NCI-H2107 (cell line): ENCODE results near the gene PTOV1.

Experiments
- DNase-seq: peaks from one replicate; lab custom pipeline; 2025; lab: John Stamatoyannopoulos, UW

The PTOV1 gene

DNA sequence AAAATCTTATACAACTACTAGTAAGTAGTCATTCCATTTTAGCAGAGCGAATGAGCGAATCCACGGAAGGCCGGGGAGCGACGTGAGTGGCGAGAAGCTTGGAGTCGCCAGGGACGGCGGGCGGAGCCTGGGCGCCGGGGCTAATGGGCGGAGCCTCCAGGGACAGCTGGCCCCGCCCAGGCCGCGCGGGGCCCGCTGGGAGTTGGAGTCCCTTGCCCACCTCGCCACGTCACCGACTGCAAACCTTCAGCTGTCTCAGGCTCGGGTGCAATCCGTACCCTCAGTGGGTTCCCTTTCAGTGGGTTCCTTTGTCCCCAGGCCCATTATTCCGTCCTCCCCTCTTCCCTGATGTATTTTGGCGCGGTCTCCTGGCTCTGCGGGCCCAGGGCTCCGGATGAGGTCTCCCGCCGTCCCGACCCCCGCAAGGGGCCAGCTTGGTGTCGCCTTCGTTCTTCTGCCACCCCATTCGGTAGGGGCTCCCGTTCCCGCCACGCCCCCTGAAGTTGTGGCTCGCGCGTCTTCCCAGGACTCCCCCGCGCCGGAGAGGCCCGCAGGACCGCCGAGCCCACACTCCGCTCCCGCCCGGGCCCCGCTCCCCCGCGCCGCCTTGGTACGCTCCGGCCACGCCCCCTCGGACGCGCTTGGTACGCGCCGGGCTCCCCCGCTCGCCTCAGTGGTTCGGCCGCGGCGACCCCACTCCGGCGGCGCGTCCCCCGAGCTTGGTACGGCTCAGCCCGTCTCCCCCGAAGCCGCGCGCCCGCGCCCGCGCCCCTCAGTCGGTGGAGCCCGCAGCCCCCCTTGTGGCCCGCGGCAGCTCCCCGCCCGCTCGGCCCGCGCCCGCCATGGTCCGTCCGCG is at the start of gene PTOV1:
TSS of gene PTOV1 (plus strand) at position 673 of the 856 bp plus-strand sequence.
- peak; percentile 73 for DNase-seq

DNA sequence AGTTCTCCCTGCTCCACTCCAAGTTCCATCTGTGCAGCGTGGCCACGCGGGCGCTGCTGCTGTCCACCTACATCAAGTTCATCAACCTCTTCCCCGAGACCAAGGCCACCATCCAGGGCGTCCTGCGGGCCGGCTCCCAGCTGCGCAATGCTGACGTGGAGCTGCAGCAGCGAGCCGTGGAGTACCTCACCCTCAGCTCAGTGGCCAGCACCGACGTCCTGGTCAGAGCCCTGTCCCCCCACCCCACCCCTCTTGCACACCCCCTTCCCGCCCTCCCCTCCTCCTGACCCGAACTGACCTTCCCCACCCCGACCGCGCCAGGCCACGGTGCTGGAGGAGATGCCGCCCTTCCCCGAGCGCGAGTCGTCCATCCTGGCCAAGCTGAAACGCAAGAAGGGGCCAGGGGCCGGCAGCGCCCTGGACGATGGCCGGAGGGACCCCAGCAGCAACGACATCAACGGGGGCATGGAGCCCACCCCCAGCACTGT is 49.5 kb upstream of the PTOV1 start:
- DNase-seq: no peak

DNA sequence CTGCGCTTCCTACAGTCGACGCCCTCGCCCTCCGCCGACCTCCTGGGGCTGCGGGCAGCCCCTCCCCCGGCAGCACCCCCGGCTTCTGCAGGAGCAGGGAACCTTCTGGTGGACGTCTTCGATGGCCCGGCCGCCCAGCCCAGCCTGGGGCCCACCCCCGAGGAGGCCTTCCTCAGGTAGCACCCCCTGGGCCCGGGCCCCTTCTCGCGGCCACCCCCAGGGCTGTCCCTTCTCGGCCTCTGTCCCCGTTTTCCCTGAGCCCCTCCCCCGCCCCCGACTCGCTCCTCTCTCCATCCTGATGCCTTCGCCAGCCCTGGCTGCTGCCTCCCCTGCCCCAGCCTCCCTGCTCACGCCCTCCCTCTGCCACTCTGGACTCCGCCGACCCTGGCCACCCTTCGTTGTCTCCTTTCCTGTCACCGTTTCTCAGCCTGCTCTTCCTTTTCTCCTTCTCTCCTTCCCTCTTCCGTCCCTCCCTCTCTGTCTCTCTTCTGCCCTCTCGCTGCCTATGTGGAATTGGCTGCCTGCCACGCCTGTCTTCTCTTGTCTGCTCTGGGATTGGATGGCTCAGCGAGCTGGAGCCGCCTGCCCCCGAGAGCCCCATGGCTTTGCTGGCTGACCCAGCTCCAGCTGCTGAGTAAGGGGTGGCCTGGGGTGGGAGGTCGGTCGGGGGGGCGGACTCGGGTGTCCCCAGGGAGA is 48.8 kb upstream of the PTOV1 start:
- DNase-seq: peak; percentile 46

DNA sequence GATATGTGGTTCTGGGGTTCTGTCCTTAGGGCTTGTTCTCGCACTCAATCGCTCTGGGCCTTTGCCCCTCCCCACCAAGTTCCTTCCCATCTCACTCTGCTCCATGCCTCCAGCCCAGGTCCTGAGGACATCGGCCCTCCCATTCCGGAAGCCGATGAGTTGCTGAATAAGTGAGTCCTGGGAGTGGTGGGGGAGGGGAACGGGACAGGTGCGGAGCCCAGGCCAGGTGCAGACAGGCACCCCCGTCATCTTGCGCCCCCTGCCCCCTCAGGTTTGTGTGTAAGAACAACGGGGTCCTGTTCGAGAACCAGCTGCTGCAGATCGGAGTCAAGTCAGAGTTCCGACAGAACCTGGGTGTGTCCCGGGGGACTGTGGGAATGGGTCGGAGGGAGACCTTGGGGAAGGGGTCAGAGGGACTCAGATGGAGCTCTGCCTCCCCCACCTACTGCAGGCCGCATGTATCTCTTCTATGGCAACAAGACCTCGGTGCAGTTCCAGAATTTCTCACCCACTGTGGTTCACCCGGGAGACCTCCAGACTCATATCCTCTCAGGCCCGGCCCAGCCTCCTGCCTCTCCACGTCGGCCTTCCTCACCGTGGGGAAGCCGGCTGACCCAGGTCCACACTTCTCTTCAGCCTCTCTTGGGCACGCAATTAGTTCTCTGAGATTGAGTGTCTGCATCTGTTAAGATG is 48.0 kb upstream of the PTOV1 start:
- DNase-seq: no peak

DNA sequence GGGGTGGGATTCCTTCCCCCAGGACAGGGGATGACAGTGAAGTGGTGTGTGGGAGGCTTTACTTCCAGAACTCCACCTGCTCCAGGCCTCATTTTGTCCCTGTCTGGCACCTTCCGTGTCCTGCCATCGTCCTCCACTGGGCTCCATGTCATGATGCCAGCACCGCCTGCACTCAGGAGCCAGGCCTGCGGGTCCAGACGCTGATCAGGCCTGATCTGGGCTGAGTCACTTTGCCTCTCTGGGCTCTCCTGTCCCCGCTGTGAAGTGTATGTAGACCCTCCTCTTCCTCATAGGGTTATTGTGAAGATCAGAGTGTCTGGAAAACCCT is 47.5 kb upstream of the PTOV1 start:
- DNase-seq: no peak

DNA sequence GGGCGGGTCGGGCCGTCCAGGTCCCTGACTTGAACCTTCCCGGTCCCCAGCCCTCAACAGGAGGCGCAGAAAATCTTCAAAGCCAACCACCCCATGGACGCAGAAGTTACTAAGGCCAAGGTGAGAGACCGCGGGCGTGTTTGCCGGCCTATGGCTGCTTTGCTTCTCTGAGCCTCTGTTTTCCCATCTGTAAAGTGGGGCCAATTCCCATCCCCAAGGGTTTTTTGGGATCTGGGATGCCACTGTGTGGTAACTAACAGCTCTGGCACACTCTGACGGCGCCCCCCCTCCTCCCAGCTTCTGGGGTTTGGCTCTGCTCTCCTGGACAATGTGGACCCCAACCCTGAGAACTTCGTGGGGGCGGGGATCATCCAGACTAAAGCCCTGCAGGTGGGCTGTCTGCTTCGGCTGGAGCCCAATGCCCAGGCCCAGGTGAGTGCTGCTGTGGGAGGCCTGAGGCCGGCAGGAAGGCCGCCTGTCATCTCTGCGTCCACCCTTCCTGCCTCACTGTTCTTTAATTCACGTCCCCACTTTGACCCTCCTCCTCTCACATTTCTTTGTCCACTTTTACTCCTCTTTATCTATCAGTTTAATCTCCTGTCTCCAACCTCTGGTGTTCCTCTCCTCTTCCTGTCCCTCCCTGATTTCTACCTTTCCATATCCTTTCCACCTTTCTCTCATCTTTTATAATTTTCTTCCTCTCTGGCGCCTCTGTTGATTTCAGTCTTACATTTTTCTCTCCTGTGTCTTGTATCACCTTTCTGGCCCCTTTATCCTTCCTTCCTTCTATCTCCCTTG is 44.9 kb upstream of the PTOV1 start:
- DNase-seq: no peak

DNA sequence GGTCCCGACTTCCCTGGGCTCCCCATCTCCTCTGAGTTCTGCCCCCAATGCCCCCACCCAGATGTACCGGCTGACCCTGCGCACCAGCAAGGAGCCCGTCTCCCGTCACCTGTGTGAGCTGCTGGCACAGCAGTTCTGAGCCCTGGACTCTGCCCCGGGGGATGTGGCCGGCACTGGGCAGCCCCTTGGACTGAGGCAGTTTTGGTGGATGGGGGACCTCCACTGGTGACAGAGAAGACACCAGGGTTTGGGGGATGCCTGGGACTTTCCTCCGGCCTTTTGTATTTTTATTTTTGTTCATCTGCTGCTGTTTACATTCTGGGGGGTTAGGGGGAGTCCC is 44.4 kb upstream of the PTOV1 start:
- DNase-seq: no peak

DNA sequence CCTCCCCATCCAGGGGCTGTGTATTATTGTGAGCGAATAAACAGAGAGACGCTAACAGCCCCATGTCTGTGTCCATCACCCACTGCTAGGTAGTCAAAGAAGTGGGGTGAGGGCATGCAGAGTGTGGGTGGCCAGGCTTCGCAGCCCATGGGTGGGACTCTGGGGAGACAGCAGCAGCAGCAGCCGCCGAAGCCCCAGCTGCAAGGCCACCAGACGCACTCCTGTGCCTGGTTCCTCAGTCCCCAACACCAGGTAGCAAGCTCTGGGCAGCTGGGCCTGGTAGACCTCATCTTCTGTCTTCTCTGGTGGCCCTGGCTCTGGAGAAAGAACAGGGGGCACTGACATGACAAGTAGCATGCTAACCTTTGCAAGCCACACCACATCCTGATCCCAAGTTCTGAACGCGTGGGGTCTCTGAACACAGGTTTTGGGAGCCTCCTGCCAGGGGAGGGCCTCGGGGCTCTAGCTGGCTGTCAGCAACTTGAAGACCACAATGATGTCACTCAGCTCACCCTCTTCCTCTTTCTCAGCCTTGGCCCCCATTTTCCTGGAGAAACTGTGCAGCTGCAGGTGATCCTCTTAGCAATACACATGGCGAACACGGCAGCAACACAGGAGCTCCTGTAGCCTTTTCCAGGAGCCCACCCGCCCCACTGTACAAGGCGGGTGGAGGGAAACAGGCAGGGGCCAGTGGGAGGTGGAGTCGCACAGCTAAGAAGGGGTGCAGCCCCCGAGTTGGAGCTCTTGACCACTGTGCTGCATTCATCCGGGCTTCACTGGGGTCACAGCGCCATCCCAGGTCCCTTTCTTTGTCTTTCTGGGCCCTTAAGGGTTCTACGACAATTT is 43.7 kb upstream of the PTOV1 start:
- no peak for DNase-seq

DNA sequence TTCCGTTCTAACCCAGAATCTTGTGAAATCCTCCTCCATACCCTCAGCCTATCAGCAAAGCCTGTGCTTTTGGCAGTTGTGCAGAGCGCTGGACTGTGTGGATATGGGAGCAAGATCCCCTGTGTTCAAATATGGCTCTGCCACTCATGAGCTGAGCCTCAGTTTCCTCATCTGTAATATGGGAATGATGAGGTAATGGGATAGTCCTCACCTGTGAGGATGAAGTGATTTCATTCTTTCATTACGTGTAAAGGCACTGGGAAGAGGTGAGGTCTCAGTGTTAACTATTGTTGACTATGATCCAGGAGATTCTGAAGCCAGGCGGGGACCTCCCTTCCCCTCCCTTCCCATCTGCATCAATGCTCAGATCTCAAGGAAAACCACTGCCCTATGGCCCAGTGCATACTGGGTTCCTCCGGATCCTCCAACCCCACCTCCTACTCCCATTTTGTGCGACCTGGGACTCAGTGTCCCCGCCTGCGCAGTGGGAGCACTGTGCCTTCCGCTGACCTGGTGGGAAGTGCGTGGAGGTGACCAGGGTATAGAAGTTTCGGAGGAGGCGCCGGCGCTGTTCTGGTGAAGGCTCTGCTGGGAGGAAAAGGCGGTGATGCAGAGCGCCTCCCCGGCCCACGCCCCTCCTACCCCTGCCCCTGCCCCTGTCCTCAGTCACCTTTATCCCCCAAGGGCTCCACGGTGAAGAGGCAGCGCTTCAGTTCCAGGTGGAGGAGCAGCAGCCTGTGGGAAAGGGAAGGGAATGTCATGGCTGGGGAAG is 42.9 kb upstream of the PTOV1 start:
- DNase-seq: no peak

DNA sequence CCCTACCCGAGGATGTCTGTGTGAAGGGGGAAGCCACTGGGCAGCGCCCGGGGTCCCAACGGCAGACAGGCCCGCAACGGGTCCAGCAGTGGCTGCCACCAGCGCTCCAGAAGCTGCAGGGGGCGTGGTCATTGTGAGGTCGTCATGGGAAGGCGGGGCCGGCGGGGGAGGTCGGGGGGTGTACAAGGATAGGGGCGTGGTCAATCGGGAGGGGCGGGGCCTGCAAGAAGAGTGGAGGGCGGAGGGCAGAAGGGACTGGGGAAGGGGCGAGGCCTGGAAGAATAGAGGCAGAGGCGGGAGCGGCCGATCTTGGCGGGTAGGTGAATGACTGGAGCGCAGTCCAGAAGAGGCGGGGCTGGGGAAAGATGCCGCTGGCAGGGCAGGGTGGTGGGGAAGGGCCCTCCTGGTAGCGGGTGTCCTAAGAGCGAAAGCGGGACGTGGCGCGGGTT is 42.2 kb upstream of the PTOV1 start:
- peak; percentile 63 for DNase-seq

DNA sequence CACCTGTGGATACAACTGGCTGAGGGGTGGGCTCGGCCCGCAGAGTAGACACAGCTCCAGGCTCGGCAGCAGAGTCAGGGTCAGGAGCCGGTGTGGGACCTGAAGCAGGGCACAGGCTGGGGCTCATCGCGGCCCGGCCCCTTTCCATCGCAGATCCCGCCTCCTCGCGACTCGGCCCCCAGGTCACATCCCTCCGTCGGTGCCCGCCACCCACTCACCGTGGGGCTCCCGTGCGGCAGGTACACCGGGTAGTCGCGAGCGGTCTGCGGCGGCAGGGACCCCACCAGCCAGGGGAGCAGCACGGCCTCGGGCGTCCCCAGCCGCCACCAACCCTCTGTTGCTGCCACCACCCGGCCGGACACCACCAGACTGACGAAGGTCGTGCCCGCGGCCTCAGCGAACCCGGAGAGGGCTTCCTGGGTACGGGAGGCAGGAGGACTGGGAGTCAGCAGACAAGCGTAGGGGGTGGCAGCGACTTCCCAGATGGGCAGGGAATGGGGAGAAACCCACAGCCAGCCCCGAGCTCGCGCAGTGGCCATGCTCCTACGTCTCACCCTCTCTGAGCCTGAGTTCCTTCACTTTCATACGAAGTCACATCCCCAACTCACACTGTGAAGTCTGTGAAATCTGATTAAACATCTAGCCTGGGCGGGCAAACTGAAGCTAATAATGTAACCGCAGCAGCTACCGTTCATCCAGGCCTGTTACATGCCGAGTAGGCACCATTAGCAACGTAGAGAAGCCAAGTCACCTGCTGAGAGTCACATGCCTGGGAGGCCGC is 41.6 kb upstream of the PTOV1 start:
- DNase-seq: no peak

DNA sequence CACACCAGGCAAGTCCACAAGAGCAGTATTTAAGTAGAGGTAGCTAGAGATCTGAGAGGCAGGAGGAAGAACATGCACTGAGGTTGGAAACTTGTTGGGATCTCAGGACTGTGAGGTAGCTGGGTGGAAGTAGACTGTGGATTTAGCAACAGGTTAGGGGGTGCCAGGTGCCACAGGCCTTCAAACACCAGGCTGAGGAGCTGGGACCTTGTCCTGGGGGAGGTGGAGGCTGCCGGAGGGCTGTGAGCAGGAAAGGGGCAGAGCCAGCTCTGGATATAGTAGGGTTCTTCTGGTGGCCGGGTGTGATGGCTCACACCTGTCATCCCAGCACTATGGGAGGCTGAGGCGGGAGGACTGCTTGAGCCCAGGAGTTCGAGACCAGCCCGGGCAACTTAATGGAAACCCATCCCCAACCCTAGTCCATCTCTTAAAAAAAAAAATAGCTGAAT is 41.0 kb upstream of the PTOV1 start:
- DNase-seq: no peak

DNA sequence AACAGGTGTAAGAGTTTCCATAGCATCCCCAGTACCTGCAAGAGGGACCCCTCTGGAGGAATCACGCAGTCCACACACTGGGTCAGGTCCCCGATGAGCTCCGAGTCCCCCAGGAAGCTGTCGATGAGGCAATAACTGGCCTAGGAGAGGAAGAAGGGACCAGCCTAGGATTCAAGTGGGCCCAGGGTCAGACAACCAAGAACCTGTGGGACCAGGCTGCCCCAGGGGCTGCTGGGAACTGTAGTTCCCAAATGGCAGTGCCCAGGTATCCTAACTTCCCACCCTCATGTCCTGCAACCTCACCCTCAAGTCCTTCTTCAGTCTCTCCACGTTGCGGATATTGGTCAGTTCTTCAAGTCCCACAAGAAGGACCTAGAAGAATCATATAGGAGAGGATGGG is 39.6 kb upstream of the PTOV1 start:
- no peak for DNase-seq

DNA sequence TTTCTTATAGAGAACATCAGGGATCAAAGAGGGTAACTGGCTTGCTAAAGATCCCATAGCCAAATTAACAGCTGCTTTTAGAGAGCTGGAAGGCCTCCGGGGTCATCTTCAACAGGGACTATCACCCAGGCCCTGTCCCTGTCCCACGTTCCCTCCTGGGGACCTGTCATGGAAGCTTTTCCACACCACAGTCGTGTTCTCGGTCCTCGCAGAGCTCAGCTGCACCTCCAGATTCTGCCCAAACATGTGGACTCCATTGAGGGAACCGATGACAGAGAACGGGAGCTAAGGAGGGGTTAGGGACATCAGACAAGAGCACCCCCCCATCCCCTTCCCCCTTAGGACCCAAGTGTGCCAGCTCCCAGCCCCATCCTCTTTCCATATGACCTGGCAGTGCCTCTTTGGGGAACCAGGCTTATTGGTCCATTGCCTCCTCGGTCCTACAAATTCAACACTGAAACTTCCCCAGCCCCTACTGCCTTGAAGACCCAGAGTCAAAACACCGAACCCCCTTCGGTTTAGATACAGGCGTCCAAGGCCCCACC is 38.4 kb upstream of the PTOV1 start:
- DNase-seq: no peak

DNA sequence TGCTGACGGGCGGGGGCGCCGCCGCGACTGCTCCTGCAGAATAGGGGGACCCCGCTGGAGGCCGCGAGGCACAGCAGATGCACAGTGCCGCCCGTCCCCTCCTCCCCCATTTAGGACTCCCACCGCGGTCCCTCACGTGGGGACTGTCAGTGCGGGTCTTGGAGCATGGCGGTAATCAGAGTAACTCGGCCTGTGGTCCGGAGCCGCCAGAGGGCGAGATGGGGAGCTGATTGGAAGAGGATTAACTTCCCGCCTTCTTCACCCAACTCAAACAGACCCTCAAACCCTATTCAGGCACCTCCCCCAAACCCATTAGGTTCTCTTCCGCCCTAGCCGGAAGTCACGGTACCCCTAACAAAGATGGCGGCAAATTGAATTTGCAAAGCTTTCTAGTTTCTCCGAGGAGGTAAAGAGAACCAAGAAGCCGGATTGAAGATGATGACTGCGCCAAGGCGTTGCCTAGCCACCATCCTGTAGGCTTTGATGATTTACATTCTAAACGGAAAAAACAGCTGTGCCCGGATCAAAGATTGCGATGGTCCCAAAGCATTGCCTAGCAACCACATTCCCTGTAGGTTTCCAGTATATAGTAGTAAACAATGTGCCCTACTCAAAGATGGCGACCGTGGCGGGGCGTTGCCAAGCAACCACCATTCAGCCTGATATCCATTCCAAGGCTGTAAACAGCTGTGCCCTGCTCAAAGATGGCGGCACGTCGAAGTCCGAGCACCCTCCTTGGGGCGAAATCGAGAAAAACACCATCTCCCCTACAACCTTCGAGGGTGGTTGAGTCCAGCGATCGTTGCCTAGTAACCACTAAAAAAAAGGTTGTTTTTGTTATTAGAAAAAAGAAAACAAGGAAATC is 37.7 kb upstream of the PTOV1 start, which contains the start of gene FUZ:
TSS of gene FUZ (minus strand) at position 296 of the 865 bp plus-strand sequence. CDS start at position 110, 186 bp downstream.
- DNase-seq: peak; percentile 88

DNA sequence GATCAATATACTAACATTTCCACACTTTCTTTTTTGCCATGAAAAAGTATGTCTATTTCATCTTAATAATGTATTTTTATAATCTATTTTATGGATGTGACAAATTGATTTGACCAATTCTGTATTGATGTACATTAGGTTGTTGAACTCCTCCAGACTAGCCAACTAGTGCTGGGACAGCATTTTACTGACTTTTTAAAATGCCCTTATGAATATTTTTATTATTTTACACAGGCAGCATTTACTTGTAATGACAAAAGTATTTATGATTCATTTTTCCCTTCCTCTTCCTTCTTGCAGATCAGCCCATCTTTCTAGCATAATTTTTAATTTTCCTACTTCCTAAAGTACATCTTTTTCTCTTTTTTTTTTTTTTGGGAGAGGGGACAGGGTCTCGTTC is 36.9 kb upstream of the PTOV1 start:
- DNase-seq: no peak

DNA sequence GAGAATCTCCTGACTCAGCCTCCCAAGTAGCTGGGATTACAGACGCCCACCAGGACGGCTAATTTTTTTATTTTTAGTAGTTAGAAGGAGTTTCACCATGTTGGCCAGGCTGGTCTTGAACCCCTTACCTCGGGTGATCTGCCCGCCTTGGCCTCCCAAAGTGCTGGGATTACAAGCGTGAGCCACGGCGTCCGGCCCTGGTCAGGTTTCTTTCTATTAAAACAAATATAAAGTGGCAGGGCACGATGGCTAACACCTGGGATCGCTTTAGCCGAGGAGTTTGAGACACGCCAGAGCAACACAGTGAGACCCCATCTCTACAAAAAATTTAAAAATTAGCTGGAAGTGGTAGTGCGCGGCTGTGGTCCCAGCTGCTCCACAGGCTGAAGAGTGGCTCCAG is 34.4 kb upstream of the PTOV1 start:
- no peak for DNase-seq
